HG03521 (cell line): Measurements from ENCODE around the gene FRMPD4.

Source experiments
- ATAC-seq: cut with Tn5 transposase; IDR thresholded peaks from one replicate; pipeline ENCODE4 v1.9.1; 2021; ENCODE audit warnings: mild to moderate bottlenecking, moderate library complexity; ENCODE audit not compliant: unreplicated experiment

Gene FRMPD4

DNA sequence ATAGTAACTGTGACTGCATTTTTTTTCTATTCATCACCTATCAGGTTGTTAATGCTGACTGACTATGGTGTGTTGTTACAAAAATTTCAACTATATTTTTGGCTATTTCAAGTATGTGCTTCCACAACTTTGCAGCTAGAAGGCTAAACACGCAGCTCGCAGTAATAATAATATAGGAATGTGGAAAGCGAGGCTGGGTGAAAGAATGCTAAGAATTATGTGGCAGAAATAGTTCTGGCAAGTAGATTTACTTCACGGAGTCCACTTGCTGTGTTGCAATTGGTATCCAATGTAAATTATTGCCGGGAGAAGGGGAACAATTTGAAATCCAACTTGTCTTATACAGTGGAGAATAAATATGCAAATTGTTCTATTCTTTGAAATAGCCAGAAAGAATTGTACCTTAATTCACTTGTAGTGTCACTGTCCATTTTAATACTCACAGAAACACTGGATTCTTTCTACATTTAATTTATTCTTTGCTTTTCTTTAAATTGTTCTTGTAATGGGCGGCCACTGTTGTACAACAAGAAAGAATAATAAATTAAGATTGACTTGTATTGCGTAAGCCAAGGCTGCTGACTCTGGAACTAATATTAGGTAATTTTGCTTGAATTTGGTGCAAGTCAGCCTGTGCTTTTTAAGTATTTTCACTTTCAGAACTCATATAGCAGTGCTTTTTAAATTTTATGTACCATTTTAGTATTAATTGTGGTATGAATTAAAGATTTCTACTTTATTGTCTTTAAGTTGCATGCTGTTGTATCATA, 154.9 kb downstream of the FRMPD4 start:
- ATAC-seq: no peak

DNA sequence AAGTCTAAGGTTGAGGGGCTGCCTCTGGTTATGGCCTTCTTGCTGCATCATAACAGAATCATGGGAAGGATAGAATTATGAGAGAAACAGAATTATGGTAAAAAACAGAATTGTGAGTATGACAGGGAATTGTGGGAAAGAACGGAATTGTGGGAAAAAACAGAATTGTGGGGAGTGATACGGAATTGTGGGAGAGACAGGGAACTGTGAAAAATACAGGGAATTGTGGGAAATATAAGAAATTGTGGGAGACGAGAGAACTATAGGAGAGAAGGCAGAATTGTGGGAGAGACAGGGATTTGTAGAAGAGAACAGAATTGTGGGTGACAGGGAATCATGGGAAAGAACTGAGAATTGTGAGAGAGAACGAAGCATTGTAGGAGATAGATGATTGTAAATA, 159.1 kb downstream of the FRMPD4 start:
- no peak for ATAC-seq

DNA sequence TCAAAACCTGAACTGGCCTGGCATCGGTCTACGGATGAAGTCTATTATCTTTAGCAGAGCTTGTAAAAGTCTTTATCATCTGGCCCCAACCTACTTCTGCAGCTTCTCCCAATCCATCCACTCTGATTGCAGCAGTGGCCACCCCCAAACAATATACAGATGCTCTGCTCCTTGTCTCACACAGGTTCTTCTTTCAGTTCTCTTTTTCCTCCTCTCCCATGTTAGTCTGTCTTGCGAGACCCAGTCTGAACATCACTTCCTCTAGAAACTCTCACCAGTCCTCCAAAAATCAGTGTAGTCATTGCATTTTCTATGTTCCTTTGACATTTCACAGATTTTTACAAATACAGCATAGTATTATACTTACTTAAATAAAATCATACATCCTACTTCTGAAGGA, 163.0 kb downstream of the FRMPD4 start:
- no peak for ATAC-seq

DNA sequence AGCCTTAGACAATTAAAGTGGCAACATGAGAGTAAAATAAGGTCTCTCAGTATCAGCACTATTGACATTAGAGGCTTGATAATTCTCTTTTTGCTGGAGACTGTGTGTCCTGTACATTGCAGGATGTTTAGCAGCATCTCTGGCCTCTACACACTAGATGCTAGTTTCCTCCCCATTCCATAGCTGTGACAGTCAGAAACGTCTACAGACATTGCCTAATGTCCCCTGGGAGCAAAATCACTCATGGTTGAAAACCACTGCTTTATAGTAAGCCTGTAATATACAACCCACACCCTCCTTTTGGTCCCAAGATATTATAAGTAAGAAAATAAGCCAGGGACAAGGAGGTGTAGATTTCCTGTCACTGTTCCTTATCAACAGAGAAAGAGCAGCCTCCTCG, 166.0 kb downstream of the FRMPD4 start:
- no peak for ATAC-seq

DNA sequence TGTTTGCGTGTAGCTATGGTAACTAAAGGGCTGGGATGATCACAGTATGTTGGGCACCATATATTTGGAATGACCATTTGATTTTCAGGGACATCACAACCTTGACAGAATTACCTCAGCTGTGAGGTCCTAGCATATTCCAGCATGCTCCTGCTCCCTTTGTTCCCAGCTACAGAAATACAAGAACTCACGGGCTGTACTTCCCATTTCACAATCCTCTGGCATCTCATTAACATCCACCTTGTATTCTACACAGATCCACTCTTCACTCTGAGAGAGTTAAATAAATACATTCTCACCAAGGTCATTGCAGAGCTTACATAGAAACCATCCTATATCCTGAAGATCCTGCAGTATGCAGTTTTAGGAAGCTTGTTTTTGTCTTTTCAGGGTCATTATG, 169.7 kb downstream of the FRMPD4 start:
- ATAC-seq: no peak

DNA sequence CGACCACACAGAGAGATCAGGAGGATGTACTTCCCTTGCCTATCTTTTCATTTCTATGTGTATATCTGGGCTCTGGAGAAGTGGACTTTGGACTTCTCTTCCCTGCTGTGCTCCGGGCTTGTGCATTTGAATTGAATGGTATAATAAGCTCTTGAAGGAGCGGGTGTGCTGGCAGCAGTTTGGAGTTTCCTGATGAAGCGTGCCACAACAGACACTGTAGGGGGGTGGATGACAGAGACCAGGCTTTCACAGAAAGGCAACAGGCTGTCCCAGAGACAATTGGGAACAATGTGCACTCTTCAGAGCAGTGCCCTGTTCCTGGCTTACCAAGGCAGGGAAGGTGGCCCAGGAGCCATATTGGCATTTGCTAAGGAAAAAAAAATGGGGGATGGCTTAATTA, 170.1 kb downstream of the FRMPD4 start:
- ATAC-seq: no peak

DNA sequence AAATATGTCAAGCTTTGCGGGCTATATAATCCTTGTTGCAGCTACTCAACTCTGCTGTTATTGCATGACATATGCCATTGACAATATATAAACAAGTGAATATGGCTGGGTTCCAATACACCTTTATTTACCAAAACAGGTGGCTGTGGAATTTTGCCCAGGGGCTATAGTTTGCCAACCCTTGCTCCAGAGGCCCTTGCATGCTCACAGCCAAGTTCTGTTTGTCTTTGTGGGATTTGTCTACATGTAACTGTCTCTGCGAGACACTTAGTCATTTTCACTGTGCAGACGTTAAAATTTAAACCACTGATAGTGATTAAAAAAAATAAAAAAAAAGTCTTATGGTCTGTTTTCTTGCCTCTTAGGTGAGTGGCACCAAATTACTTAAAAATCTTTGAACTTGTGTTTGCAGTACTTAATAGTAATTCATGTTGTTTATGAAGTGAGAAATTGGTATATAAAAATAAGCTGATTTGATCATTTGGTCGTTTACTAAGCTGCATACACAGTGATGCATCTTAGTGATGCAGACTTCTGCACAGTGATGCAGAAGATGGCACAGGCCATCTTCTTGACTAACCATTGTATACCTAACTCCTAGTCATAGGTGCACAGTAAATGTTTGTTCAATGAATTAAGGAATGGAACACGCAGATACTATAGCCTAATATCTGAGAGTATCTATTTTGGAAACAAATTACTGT, 170.9 kb downstream of the FRMPD4 start:
- no peak for ATAC-seq

DNA sequence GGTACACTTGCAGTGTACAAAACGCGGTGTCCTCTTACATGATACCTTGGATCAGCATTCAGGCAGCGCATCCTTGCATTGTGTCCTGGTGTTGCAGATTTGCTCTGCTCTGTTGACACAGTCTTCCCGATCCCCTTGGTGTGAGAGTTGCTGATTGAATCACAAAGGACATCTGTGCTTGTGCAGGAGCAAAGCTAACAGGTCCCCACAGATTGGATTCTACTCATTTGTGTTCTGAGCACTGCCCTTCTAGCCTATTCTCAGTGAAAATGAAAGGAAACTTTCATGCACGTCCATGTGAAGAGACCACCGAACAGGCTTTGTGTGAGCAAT, 171.4 kb downstream of the FRMPD4 start:
- no peak for ATAC-seq

DNA sequence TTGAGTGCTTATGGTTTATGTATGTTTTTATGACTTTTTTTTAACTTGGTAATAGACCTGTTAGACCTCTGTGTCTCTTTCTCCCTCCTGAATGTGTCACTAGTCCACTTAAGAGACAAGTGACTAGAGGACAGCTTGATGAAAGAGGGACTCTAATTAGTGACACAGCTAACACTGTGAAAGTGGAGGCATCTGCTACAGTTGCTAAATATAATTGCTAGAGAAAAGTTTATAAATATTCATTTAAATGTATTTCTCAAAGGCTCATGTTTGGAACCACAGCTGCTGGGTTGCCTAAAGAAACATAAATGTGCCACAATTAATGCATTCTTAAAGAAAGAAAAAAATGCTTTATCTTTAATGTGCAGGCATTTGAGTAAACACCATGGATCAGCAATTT, 176.4 kb downstream of the FRMPD4 start:
- no peak for ATAC-seq

DNA sequence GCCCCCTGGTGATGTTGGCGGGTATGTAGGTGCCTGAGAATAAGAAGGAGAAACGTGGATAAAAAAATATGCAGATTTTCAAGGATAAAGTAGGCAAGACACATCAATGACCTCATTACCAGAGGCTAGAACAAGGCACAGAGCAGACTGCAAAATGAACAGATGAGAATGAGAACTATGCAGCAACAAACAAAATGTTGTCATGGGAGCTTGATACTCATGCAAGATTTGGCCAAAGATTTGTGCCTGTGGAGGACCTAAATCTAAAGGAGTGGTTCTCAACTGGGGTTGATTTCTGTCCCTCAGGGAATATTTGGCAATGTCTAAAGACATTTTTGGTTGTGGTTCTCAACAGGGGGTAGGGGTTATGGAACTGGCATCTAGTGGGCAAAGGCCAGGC, 177.3 kb downstream of the FRMPD4 start:
- ATAC-seq: no peak

DNA sequence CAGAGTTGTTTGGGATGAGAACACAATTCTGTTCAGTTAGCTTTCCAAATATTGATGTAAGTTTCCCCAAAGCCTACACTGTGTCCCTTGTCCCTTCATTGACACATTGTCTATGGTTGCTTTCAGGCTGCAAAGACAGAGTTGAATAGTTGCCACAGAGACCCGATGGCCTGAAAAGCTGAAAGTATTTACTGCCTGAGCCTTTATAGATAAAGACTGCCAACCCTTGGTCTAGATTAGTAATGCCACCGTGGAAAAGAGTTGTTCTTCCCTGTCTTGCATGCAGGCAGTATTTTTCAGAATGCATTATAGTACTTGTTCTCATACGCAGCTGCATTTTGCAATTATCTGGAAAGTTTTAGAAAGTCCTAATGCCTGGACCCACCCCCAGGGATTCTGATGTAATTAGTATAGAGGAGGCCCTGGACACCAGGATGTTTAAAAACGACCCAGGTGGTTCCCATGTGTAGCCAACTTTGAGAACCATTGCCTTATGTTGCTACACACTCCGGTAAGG, 180.8 kb downstream of the FRMPD4 start:
- no peak for ATAC-seq

DNA sequence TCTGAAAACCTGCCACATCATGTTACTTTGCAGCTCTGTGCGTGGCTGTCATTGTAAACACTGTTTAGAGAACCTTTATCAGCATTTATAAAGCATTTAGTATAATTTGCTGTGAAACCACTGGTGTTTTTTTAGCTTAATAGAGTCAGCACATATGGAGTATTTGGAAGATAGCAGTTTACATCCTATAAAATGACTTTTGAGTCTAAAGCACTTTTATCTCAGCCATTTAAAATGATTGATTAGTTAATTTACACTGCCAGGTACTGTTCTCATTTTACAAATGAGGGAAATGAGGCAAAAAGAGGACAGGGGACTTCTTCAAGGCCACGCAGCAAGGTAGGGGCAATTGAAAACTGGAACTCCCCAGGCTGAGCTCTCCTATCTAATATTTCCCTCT, 181.7 kb downstream of the FRMPD4 start:
- no peak for ATAC-seq

DNA sequence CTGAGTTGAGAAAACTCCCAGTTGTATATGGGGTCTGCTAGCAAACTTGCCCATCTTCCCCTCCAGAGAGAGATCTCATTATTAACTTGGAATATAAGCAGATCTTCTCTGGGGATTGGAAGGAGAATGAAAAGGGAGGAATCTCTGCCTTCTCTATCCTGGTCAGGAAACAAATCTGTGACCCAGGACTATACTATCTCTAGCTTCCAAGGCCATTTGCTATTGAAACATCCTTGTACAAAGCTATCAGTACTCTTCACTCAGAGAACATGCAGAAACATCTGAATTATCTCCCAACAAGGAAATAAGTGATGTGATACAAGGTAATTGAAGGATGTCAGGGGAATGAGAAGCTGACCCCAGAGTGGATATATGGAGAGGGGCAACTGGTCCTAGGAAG, 183.8 kb downstream of the FRMPD4 start:
- no peak for ATAC-seq

DNA sequence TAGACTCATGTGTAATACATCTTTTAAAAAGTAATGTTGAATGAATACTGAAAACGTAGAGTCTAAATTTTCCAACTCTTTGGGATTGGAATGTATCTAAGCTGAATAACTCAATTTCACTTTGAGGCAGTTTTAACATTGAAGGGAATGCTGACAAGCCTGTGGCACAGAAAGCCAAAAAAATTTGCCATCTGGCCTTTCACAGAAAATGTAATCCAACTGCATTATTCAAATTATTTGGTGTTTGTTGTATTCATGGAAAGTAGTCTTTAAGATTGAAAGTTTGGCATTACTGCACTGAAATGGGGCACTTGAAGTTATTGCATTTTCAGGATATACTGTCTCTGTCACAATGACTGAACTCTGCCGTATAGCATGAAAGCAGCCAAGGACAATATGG, 186.9 kb downstream of the FRMPD4 start:
- ATAC-seq: no peak

DNA sequence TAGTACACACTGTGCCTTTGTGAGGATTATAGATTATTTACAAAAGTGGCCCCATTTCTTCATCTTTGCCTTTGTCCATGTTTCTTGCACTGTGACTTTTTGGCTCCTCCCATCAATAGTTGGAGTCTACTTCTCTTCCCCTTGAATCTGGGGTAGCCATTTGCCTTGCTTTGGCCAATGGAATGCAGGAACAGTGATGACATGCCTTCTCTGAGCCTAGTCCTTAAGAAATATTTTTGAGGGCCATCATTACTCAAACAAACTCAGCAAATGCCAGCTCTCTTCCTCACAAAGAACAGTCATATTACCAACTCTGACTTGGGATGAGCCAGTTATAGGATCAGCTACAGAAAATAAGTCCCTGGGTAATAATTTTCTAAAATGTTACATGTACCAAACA, 189.6 kb downstream of the FRMPD4 start:
- no peak for ATAC-seq

DNA sequence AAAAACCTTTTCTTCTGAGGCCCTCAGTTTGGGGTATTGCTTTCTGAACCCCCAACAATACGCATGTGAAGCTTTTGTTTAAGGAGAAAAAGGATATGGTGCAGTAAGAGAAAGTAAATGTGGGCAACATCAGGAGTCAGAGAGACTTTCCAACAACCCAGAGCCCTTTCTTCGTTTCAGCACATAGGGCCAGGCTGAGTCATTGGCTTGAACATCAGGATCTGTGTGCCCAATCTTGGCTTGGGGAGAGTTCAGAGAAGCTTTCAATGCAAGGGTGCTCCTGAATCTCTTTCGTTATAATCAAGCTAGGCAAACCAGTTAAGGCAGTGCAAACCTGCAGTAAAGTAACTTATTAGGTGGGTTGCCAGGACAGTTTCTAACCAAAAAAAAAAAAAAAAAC, 191.2 kb downstream of the FRMPD4 start:
- no peak for ATAC-seq

DNA sequence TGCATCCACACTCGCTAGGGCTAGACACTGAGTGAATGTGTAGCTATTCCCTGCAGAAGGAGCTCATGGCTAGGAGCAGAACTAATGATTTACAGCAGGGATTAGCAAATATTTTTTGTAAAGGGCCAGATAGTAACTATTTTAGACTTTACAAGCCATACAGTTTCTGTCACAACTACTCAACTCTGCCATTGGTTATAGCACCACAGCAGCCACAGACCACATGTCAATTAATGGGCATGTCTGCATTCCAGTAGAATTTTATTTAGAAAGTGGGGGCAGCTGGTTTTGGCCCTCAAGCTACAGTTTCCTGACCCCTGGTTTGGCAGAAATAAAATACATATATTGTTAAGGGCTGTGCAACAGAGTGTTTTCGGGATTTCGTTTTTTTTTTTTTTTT, 192.6 kb downstream of the FRMPD4 start:
- ATAC-seq: no peak

DNA sequence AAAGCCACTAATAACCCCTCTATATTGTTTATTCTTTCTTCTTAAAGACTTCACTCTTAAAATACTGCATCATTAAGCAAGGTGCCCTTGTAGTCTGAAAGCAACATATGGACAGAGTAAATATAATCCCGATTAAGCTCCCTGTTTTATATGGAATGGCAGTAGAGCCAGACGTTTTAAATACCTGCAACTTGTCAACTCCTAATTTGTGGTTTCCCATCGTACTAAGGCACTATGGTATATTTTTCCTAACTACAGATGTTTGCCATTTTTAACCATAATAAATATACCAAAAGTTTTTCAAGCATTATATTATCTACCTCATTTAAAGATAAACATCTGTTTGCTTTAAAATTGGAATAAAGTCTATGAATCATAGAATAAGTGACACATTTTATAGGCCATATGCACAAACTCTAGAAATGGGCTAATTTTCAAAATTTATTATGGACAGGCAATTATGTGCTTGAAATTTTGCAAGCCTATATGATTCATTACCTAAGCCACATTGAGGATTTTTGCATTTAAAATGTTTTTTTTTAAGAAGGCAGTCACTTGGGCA, 194.6 kb downstream of the FRMPD4 start:
- ATAC-seq: no peak

DNA sequence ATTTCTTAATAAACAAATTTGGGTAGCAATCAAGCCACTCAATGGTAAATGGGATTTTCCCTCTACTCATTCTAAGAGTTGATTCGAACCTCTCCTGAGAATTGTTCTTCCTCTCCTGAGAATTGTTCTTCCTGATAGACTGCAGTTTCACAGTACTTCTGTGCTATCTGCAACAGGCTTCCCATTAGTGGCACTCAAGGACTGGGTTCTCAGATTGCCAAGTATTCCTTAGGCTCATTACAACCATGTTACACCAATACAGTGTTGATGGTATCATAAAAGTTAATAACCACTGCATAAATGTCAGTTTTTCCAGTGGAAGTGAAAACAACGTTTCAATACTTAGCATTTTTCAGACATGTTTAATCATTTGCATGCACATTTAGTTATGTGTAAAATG, 201.6 kb downstream of the FRMPD4 start:
- ATAC-seq: no peak

DNA sequence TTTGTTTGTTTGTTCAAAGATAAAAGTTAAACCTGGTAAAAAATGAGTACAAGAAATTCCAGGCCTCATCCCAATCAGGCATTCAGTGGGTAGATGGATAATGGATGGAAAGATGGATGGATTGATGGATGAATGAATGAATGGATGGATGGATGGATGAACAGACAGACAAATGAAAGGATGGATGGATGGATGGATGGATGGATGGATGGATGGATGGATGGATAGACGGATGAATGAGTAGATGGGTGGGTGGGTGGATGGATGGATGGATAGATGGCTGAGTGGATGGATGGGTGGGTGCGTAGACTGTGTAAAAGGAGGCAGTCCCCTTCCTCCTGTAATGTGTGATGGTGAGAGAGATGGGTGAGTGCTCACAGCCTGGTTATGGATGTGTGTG, 206.7 kb downstream of the FRMPD4 start:
- ATAC-seq: no peak

DNA sequence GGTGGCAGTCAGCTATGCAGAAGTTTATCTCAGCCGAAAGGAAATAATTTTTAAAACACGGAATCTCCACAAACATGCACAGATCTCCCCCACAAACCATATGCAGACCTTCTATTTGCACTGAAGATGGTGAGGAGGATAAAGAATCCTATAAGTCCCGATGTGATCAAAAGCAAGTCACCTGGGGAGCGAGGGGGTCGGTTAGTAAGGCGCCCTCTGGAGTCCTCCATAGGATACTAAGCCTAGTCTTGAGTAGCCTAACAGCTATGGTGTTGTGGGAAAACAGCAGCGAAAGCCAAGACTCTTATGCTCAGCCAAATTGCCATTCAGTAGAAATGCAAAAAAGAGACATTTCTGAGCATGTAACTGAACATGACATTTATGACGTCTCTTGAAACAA, 210.9 kb downstream of the FRMPD4 start:
- ATAC-seq: no peak

DNA sequence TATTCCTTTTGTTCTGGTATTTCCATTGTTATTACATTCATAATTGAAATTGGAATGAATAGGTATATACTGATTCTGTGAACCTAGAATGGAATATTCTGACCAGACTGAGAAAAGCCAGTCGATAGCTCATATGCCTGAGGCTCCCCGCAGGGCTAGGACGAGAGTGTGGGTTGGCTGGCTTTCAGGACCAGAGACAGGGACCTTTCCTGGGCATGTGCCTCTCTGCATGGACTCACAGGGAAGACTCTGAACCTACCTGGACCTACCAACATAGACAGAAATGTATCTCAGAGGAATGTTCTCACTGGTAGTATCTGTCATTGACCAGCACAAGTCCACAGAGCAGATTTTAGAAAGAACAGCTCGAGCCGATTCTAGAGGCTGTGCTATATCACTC, 214.6 kb downstream of the FRMPD4 start:
- no peak for ATAC-seq
